GM21528 (cell line): ENCODE measurements around the gene IL11.
"Not testable (repeated sequence)": the region's sequence is repeated elsewhere in the genome, so short reads cannot be mapped to it uniquely, and the experiment has no call there.

Source experiments
- ATAC-seq: cut with Tn5 transposase; IDR thresholded peaks from one replicate; pipeline ENCODE4 v1.9.1; 2021; ENCODE audit warnings: mild to moderate bottlenecking, moderate library complexity; ENCODE audit not compliant: unreplicated experiment, low FRiP score

IL11 gene

DNA sequence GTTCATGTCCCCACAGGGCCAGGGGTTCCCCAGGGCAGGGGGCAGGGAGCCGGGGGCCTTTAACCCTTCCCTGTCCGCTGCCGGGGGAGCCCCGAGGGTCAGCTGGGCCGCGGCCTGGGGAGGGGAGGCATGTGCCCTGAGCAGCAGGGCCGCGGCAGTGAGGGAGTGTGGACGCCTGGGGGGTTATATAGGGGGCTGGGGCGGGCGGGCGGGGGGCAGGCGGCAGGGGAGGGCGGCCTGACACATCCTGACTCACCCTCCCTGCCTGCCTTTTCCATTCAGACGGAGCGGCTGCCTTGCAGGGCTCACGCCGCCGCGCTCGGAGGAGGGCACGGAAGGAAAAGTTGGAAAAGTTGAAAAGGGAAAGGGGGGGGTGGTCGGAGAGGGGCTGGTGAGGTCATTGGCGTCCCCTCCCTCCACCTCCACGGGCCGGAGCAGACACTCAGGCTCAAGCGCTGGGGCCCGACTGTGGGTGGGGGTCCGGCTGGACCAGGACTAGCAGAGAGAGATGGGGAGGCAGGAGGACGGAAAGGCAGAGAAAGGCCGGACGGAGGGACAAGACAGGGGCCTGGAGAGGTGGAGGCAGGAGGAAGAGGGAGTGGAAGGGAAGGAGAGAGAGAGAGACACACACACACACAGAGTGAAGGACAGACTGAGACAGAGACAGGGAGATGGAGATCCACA is at the start of gene IL11:
Gene IL11, minus strand, starts transcription at position 159 of the 684 bp plus-strand sequence. Its CDS starts 153 bp downstream, at position 6.
- no peak for ATAC-seq

DNA sequence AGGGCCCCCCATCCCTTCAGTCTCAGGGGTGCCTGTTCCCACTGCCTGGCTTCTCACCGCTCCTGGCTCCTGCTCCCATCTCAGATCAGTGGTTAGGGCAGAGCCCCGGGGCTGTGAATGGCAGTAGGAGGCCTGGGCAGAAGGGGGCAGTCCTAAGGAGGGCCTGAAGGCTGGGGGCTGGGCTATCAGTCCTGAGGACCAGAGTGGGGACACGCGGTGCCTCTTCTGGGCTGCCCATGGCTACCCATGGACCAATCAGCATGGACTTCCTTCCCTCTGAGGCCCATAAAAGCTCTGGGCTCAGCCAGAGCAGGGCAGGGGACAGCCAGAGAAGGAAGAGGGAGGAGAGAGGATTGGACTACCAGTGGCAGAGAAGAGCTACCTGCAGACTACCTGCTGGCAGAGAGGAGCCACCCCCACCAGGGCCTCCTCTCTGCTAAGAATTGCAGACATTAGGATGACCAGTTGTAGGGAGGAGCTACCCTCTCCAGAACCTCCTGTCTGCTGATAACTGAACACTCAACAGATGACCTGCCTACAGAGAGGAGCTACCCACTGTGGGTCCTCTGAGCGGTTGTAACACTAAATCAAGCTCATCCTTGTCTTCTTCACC is 49.5 kb upstream of the IL11 start:
- ATAC-seq, result no peak

DNA sequence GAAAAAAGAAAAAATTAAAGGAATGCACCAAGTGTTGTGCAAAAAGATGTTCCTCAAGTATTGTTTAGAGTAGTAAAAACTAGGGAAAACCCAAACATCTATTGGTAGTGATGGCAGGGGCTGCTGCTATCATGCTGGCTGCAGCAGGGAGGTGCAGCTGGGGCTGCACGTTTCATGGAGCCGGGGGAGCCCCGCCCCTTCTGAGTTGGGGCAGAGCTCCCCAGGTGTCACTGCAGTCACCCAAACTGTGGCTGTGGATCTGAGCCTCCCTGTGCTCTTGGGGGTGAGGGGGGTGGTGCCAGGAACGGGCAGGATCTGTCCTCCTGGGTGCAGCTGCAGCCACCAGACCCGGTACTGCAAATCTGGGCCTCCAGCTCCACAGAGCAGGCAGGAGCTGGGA is 48.8 kb upstream of the IL11 start:
- ATAC-seq, result no peak

DNA sequence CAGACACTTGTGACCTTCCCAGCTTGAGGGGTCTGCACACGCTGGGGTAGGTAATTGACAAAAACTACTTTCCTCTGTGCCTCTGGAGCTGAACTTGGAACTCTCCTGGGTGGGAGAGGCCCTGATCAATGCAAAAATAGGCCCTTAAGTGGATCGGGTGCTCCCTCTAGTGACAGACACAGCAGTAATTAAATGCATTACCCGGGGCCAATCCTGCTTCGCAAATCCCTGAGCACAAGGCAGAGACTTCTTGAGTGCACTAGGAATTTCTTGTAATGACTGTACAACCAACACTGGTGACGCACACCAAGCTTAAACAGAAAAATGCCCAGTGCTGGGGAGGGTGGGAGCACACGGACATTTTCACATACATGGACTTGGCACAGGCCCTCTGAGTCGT is 47.9 kb upstream of the IL11 start:
- ATAC-seq, result no peak

DNA sequence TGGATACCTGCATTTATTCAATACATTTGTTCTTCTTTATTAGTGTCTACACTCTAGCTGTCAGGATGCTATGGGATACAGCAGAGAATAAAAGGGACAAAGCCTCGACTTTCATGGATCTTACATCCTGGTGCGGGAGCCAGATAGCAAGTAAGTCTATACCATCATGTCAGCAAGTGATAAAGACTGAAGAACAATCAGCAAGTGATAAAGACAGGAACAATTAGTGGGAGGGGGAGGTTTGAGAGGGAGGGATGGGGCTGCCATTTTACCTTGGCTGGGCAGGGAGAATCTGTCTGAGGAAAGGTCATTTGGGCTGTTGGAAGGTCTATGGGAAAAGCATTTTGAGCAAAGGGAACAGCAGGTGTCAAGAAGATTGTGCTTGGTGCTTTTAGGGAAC is 39.9 kb upstream of the IL11 start:
- no peak for ATAC-seq

DNA sequence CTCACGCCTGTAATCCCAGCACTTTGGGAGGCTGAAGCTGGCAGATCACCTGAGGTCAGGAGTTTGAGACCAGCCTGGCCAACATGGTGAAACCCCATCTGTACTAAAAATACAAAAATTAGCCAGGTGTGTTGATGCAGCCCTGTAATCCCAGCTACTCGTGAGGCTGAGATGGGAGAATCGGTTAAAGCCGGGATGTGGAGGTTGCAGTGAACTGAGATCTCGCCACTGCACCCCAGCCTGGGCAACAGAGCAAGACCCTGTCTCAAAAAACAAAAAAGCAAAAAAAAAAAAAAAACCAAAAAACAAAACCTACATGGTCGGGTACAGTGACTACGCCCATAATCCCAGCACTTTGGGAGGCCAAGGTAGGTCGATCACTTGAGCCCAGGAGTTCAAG is 38.9 kb upstream of the IL11 start:
- not testable (repeated sequence) for ATAC-seq

- no peak for ATAC-seq
These were observed 38.2 kb upstream of the IL11 start for GRCh38 chr19:55408533-55408872.

GRCh38 chr19:55407800-55408532 is 37.7 kb upstream of the IL11 start:
- ATAC-seq, result peak; percentile 79

- peak; percentile 67 for ATAC-seq
These were observed 37.2 kb upstream of the IL11 start, which contains the start of gene UBE2S for GRCh38 chr19:55407550-55407799. UBE2S (minus strand) TSS chr19:55407788; CDS start chr19:55407589, 199 bp downstream.

DNA sequence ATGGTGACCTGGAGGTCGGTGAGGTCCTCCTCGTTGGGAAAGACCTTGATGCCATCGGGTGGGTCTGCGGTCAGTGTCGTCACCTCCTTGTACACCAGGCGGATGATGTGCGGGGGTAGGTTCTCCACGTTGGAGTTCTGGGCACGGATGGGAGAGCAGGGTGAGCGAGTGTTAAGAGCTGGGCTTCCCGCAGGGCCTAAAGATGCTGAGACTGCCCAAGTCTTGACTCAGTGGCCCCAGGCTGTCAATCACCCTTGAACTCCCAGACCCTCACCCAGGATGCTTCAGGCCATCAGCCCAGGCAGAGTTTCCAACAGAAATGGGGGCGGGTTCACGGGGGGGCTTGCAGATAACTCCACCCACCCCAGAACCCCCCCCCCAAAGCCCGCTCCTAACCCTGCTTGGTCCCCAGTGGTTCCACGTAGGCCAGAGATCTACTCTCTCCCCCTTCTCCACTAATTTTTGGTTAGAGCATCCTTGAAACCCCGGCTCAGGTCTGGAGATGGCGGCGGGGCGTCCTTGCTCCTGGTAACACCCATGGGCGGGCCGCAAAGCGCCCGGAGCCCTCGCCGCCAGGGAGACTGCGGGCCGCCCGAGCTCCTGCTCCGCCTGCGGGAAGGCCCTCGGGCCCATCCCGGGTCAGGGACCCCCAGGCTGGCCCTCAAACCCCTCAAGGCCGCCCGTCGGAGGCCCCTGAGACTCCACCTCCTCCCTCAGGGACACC is 36.7 kb upstream of the IL11 start:
- ATAC-seq, result no peak

- no peak for ATAC-seq
These were observed 36.0 kb upstream of the IL11 start for GRCh38 chr19:55406091-55406825.

DNA sequence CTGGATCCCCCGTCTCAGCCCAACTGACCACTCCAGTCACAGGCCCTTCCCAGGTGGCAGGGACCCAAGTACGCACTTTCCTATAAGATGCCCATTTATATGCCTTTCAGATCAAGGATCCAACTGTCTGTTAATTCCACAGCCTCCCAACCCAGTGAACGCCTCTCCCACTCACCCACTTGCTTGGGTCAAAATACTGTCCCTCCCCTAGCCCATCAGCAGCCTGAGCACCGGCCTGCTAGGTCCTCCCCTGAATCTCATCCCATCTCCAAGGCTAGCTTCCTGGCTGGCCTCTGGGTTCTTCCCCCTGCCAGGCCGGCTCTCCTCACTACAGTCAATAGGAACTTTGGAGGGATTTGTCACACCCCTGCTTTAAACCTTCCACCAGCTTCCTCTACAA is 35.4 kb upstream of the IL11 start:
- no peak for ATAC-seq

- ATAC-seq, result no peak
These were observed 32.2 kb upstream of the IL11 start for GRCh38 chr19:55402509-55402908.

GRCh38 chr19:55401390-55401789 is 31.1 kb upstream of the IL11 start:
- not testable (repeated sequence) for ATAC-seq

GRCh38 chr19:55400281-55401087 is 30.2 kb upstream of the IL11 start:
- no peak for ATAC-seq

DNA sequence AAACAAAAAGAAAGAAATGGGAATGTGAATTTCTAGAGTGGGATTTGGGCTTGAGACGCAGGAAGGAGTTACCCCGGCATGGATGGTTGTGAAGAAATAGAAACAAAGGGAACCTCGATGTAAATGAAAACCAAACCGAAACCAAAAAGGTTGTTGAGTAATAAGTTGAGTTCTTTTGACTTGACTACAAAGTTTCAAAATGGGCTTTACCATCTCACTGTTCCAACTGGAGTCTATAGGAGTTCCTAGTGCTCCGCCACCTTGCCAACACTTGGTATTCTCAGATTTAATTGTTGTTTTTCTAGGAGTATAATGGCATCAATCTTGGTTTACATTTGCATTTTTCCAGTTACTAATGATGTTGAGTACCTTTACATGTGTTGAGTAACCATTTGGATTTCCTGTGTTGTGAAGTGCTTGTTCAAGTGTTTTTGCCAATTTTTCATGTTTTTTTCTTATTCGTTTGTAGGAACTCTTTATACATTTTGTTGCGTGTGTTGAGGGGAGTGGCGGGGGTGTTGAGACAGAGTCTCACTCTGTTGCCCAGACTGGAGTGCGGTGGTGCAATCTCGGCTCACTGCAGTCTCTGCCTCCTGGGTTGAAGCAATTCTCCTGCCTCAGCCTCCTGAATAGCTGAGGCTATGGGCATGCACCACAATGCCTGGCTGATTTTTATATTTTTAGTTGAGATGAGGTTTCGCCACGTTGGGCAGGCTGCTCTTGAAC is 28.1 kb upstream of the IL11 start:
- ATAC-seq, result no peak

DNA sequence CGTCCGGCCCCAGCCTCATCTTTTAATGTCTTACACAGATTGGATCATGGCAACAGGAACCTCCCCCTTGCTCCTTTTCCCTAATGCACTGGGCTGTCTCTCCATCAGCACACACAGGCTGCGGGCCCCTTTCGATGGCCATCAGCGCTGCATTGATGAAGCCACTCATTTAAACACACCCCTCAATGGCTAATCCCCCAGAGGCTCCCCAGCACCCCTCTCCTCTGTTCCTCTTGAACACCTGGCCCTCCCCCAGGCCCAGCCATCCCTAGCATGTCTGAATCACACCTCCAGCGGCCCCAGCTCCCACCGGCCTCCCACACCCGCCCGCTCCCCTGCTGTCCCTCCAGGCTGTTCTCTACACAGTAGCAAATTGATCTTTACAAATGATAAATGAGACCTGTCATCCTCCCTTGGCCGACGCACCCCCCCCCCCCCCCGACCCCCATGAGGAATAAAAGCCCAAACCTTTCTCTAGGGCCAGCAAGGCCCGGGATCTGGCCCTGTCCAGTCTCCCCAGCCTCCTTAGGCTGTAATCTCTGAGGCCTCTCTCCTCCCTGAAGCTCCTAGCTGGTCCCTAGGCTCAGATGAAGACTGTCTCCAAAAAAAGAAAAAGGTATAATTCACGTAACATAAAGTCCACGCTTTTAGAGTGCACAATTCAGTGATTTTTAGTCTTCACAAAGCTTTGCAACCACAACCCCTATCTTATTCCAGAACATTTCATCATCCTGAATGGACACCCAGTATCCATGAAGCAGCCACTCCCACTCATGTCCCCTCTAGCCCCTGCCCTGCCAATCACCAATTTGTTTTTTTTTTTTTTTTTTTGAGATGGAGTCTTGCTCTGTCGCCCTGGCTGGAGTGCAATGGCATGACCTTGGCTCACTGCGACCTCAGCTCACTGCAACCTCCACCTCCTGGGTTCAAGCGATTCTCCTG is 22.8 kb upstream of the IL11 start:
- no peak for ATAC-seq
